ENCODE data around the gene DHRS12.

DHRS12 gene

GRCh38 chr13:51733374-51734298, 70.3 kb downstream of the DHRS12 start:
- DNase-seq (ENCODE audit: low read depth): no peak
- TF ChIP-seq CTCF (conservative IDR thresholded peaks at IDR 0.05; ENCODE audit: control insufficient read depth, insufficient read depth, low read depth, low read length): no peak
- no peak overlapping the region for H3K4me3 ChIP-seq (ENCODE audit: control insufficient read depth, low read depth, low read length)

GRCh38 chr13:51731759-51732158, 72.2 kb downstream of the DHRS12 start:
- no peak overlapping the region for H3K4me3 ChIP-seq (ENCODE audit: control insufficient read depth, low read depth, low read length)
- peak; percentile 67 for TF ChIP-seq CTCF (conservative IDR thresholded peaks at IDR 0.05; ENCODE audit: control insufficient read depth, insufficient read depth, low read depth, low read length)
- DNase-seq (ENCODE audit: low read depth): peak; percentile 84

GRCh38 chr13:51730927-51731326, 73.0 kb downstream of the DHRS12 start:
- H3K4me3 ChIP-seq (ENCODE audit: control insufficient read depth, low read depth, low read length): no peak overlapping the region
- TF ChIP-seq CTCF (conservative IDR thresholded peaks at IDR 0.05; ENCODE audit: control insufficient read depth, insufficient read depth, low read depth, low read length): no peak
- DNase-seq (ENCODE audit: low read depth): no peak

- TF ChIP-seq CTCF (conservative IDR thresholded peaks at IDR 0.05; ENCODE audit: control insufficient read depth, insufficient read depth, low read depth, low read length): no peak
- H3K4me3 ChIP-seq (ENCODE audit: control insufficient read depth, low read depth, low read length): peak overlapping the region; percentile 13
- peak; percentile 91 for DNase-seq (ENCODE audit: low read depth)
These were observed 74.0 kb downstream of the DHRS12 start for GRCh38 chr13:51729866-51730553.

- peak; percentile 94 for DNase-seq (ENCODE audit: low read depth)
- no peak overlapping the region for H3K4me3 ChIP-seq (ENCODE audit: control insufficient read depth, low read depth, low read length)
- TF ChIP-seq CTCF (conservative IDR thresholded peaks at IDR 0.05; ENCODE audit: control insufficient read depth, insufficient read depth, low read depth, low read length): no peak
These were observed 75.0 kb downstream of the DHRS12 start for GRCh38 chr13:51728972-51729371.

- H3K4me3 ChIP-seq (ENCODE audit: control insufficient read depth, low read depth, low read length): no peak overlapping the region
- no peak for DNase-seq (ENCODE audit: low read depth)
- no peak for TF ChIP-seq CTCF (conservative IDR thresholded peaks at IDR 0.05; ENCODE audit: control insufficient read depth, insufficient read depth, low read depth, low read length)
These were observed 75.7 kb downstream of the DHRS12 start for GRCh38 chr13:51728275-51728673.
